Adrenal gland (tissue), 12 donors: ENCODE results near the gene PAPLN. TPM values are rescaled to one million over a fixed set of nuclear protein-coding genes. Genes with fewer than 3 reads are reported as not detected.

Experiments used
- DNase-seq, 7 donors: peaks; one replicate each; pipeline ENCODE4 v3.0.0-alpha.2; 2019 to 2020
- H3K27ac ChIP-seq, 5 donors: fragments of 200-600 bp; sonication (generic) in 4 of 5; 1 replicate in 3 of 5; 2 replicates in 2 of 5; pipeline versions ENCODE4 v1.5.1 to v1.8.0; 2016 to 2020; ENCODE audit warnings: mild to moderate bottlenecking in 1 of 5
- H3K27me3 ChIP-seq: fragments of 200-600 bp; 2 replicates; pipeline ENCODE4 v1.8.0; 2021
- H3K36me3 ChIP-seq, 2 donors: fragments of 200-600 bp; replicated peaks in 1 of 2; 1 replicate in 1 of 2; 2 replicates in 1 of 2; pipeline versions ENCODE4 v1.5.1 to v1.8.0; 2018 to 2022
- H3K4me1 ChIP-seq, 2 donors: fragments of 200-600 bp; replicated peaks in 1 of 2; 1 replicate in 1 of 2; 2 replicates in 1 of 2; pipeline versions ENCODE4 v1.5.1 to v1.8.0; 2018 to 2021
- H3K4me3 ChIP-seq, 4 donors: fragments of 200-600 bp; sonication (generic) in 3 of 4; one replicate each; pipeline ENCODE4 v1.5.1; 2016 to 2018
- H3K9me3 ChIP-seq, 3 donors: fragments of 200-600 bp; sonication (generic) in 1 of 3; replicated peaks in 1 of 3; 1 replicate in 2 of 3; 2 replicates in 1 of 3; pipeline versions ENCODE4 v1.5.1 to v1.8.0; 2016 to 2021
- CTCF ChIP-seq, 6 experiments: fragments of 450-650 bp in 4 of 6; fragments of 200-600 bp in 2 of 6; sonication (generic) in 1 of 6; IDR thresholded peaks; 1 replicate in 5 of 6; 2 replicates in 1 of 6; pipeline versions ENCODE4 v1.5.1 to v1.8.0; 2016 to 2021; ENCODE audit warnings: antibody characterized with exemption in 6 of 6, mild to moderate bottlenecking in 2 of 6, moderate library complexity in 1 of 6
- POLR2A ChIP-seq, 2 donors: fragments of 450-650 bp; IDR thresholded peaks; one replicate each; pipeline ENCODE4 v1.6.1; 2017; ENCODE audit warnings: antibody characterized with exemption in 2 of 2, mild to moderate bottlenecking in 2 of 2, moderate library complexity in 1 of 2
- WGBS, 4 donors: extraction: QIAGEN DNeasy Blood & Tissue Kit in 2 of 4; methylation state at CpG; one replicate each; pipeline versions ENCODE4 v1.1.5 to v1.1.7; 2013 to 2017; 5-methylcytosine and 5-hydroxymethylcytosine counted together
- intact Hi-C, 2 donors: fragments of 100-400 bp; cut with DNase I; formaldehyde crosslinking; loops; one replicate each; pipeline versions ENCODE4 v1.14.1 to v1.15.0; 2022 to 2023
- polyA plus RNA-seq, 3 donors: library from polyadenylated mRNA; stranded (reverse); fragments of 200-250 nt in 2 of 3; fragments of 350-450 nt in 1 of 3; fragmentation: Illumina TruSeq in 1 of 3; extraction: RNeasy Lipid Tissue Mini Kit (QIAGEN cat#74804) in 1 of 3; gene quantifications; one replicate each; pipeline ENCODE4 v1.2.3, GENCODE V29; 2013 to 2014
- total RNA-seq, 9 donors: library from RNA; depleted of rRNA in 4 of 9; stranded (reverse); fragments of >200 nt in 4 of 9; fragments of 120-200 nt in 1 of 9; fragmentation: NEBNext Ultra II Directional in 1 of 9; extraction: Animal tissue kit (Norgen Biotek cat#: 25700) in 1 of 9; gene quantifications; one replicate each; pipeline versions ENCODE4 v1.1.0 to v1.2.4, GENCODE V29; 2013 to 2023
- donor health status: healthy with polysubstance abuse.
- donor health status: Bipolar disorder and iron deficiency.
- donor health status: DM: yes; HTN: yes; CAD: no.
- donor health status: DM: no; HTN: no; CAD: no.
- donor health status: DM: no; HTN: no; CAD: no.
- donor health status: DM: yes; HTN: yes; CAD: no.

The PAPLN gene
- total and polyA plus RNA-seq, 12 donors, result 4.2 to 33.6 (median 12.5) TPM

GRCh38 chr14:73243341-73243740 lies 6.0 kb downstream of the PAPLN start:
- WGBS, 4 donors, result 61 to 80% (median 71%) methylated on average over 2 to 3 of the region's 3 CpGs
- TF ChIP-seq POLR2A (IDR thresholded peaks at IDR 0.05) (no peak), CTCF (IDR thresholded peaks at IDR 0.05) (no peak)
- Histone ChIP-seq H3K9me3 (no peaks in the 10 kb centered on the region), H3K36me3 (no peaks in the 10 kb centered on the region), H3K4me1 (peaks cover 8 to 26% of the 10 kb centered on the region in 2 donors), H3K4me3 (no peak overlapping the region), H3K27me3 (peaks cover 7% of the 10 kb centered on the region), H3K27ac (no peak overlapping the region)
- no peak for DNase-seq
- intact Hi-C loops, result no loop called here

GRCh38 chr14:73243748-73244147 lies 6.4 kb downstream of the PAPLN start:
- Histone ChIP-seq H3K36me3 (no peaks in the 10 kb centered on the region), H3K27ac (no peak overlapping the region), H3K27me3 (peaks cover 7% of the 10 kb centered on the region), H3K9me3 (no peaks in the 10 kb centered on the region), H3K4me3 (no peak overlapping the region), H3K4me1 (peaks cover 6 to 21% of the 10 kb centered on the region in 2 donors)
- intact Hi-C loops, result no loop called here
- TF ChIP-seq POLR2A (IDR thresholded peaks at IDR 0.05) (no peak), CTCF (IDR thresholded peaks at IDR 0.05) (no peak)
- DNase-seq, result no peak
- WGBS, 4 donors, result 81 to 98% (median 93%) methylated on average over 2 of the region's 2 CpGs

- Histone ChIP-seq H3K27ac (no peak overlapping the region), H3K9me3 (no peaks in the 10 kb centered on the region), H3K4me3 (no peak overlapping the region), H3K36me3 (no peaks in the 10 kb centered on the region), H3K27me3 (peaks cover 7% of the 10 kb centered on the region), H3K4me1 (peaks cover 2 to 12% of the 10 kb centered on the region in 2 donors)
- DNase-seq, result no peak
- WGBS, 4 donors, result 84 to 96% (median 89%) methylated on average over 7 to 14 of the region's 14 CpGs
- intact Hi-C loops, result no loop called here
- no peak for TF ChIP-seq POLR2A (IDR thresholded peaks at IDR 0.05)
- TF ChIP-seq CTCF (IDR thresholded peaks at IDR 0.05), result no peak
Observed at GRCh38 chr14:73244541-73245290, 7.4 kb downstream of the PAPLN start.

GRCh38 chr14:73245480-73246325 lies 8.4 kb downstream of the PAPLN start:
- WGBS, 4 donors, result 21 to 25% (median 23%) methylated on average over 5 to 64 of the region's 64 CpGs
- Histone ChIP-seq H3K27me3 (no peaks in the 10 kb centered on the region), H3K4me3 (peak overlapping the region in 2 of 4 donors; percentile 21 to 59), H3K9me3 (no peaks in the 10 kb centered on the region), H3K36me3 (no peaks in the 10 kb centered on the region), H3K27ac (no peak overlapping the region), H3K4me1 (peaks cover 0 to 3% of the 10 kb centered on the region in 2 donors)
- intact Hi-C loops, result no loop called here
- peak in 4 of 7 donors; percentile 31 to 49 (median 34) for DNase-seq
- TF ChIP-seq CTCF (IDR thresholded peaks at IDR 0.05), result no peak
- TF ChIP-seq POLR2A (IDR thresholded peaks at IDR 0.05), result no peak
